OCI-LY3 (cell line): ENCODE measurements around the gene PCARE.

ENCODE experiments used
- H2AFZ ChIP-seq: fragments of 200-600, 300-600 bp; shearing (Covaris generic); 2 replicates; pipeline ENCODE4 v1.6.0; 2014; ENCODE audit warnings: antibody characterized with exemption, low read depth, low read length
- H3K27ac ChIP-seq: fragments of 200-600, 300-600 bp; sonication (generic); 2 replicates; pipeline ENCODE4 v1.5.1; 2014; ENCODE audit warnings: mild to moderate bottlenecking, low read length, moderate library complexity, mixed read lengths
- H3K27me3 ChIP-seq: fragments of 200-600, 300-600 bp; sonication (generic); 2 replicates; pipeline ENCODE4 v1.6.1; 2014; ENCODE audit warnings: low read depth, low read length, mixed read lengths
- H3K36me3 ChIP-seq: fragments of 200-600, 300-600 bp; sonication (generic); replicated peaks from 2 replicates; pipeline ENCODE3; 2014; ENCODE audit warnings: low read depth, low read length, mixed read lengths
- H3K4me1 ChIP-seq: fragments of 300-600, 200-600 bp; sonication (generic); 2 replicates; pipeline ENCODE4 v1.6.1; 2014; ENCODE audit warnings: low read length, mixed read lengths
- H3K4me2 ChIP-seq: fragments of 200-600, 300-600 bp; sonication (generic); 2 replicates; pipeline ENCODE4 v1.6.1; 2014; ENCODE audit warnings: low read length, mixed read lengths
- H3K4me3 ChIP-seq: fragments of 300-600, 200-600 bp; sonication (generic); 2 replicates; pipeline ENCODE4 v1.5.1; 2014; ENCODE audit warnings: antibody characterized with exemption, mild to moderate bottlenecking, low read length, moderate library complexity
- H3K79me2 ChIP-seq: fragments of 300-600, 200-600 bp; shearing (Covaris generic); 2 replicates; pipeline ENCODE4 v1.6.1; 2014; ENCODE audit warnings: mild to moderate bottlenecking, low read length, mixed read lengths
- H3K9ac ChIP-seq: fragments of 300-600, 200-600 bp; shearing (Covaris generic); 2 replicates; pipeline ENCODE4 v1.6.0; 2014; ENCODE audit warnings: mild to moderate bottlenecking, low read length, moderate library complexity
- H3K9me3 ChIP-seq: fragments of 200-600, 300-600 bp; shearing (Covaris generic); 2 replicates; pipeline ENCODE4 v1.6.1; 2014; ENCODE audit warnings: low read length, mixed read lengths; ENCODE audit not compliant: insufficient read depth
- H4K20me1 ChIP-seq: fragments of 200-600, 300-600 bp; sonication (generic); 2 replicates; pipeline ENCODE4 v1.6.1; 2016; ENCODE audit warnings: low read length, mixed read lengths; ENCODE audit not compliant: insufficient read depth
- EZH2phosphoT487 ChIP-seq: fragments of 200-600 bp; shearing (Covaris generic); IDR thresholded peaks from 2 replicates; pipeline ENCODE4 v1.6.1; 2018; ENCODE audit warnings: antibody characterized with exemption, mixed run types, low read depth
- TF ChIP-seq, protein P1 (sequence below): fragments of 200-600, 300-600 bp; sonication (generic); IDR thresholded peaks from 2 replicates; pipeline ENCODE4 v1.5.1; 2014; ENCODE audit warnings: antibody characterized with exemption, low read length, low read depth

Gene PCARE

DNA sequence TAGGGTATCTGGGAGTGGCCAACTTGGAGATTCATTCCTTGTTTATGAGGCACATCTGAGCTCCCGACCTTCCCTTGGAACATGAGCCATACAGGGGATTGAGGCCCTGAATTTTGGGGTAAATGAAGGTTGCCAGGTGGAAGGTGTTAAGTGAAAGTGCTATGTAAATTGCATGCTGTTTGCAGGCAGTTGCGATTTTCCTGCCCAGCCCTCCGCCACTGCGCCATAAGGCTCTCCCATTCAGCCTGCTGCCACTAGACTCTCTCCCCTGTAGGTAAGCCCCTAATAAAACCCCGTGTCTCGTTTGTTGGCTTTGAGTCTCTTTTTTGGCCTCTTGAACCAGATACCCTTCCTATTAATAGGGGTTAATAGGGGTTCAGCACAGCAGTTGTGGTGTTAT, 33.8 kb downstream of the PCARE start:
- Histone ChIP-seq H3K27me3 (no peaks in the 10 kb centered on the region), H3K79me2 (no peaks in the 10 kb centered on the region), H3K36me3 (no peaks in the 10 kb centered on the region), H4K20me1 (no peaks in the 10 kb centered on the region), H3K4me3 (no peak overlapping the region), H3K9me3 (no peaks in the 10 kb centered on the region), H3K27ac (no peak overlapping the region), H2AFZ (no peak overlapping the region), H3K4me1 (0 out of 2 replicates have a peak, but pooled peaks cover 4% of the 10 kb centered on the region), H3K9ac (no peak overlapping the region), H3K4me2 (no peak overlapping the region)
- no peak for TF ChIP-seq EZH2phosphoT487
- TF ChIP-seq, protein P1, sequence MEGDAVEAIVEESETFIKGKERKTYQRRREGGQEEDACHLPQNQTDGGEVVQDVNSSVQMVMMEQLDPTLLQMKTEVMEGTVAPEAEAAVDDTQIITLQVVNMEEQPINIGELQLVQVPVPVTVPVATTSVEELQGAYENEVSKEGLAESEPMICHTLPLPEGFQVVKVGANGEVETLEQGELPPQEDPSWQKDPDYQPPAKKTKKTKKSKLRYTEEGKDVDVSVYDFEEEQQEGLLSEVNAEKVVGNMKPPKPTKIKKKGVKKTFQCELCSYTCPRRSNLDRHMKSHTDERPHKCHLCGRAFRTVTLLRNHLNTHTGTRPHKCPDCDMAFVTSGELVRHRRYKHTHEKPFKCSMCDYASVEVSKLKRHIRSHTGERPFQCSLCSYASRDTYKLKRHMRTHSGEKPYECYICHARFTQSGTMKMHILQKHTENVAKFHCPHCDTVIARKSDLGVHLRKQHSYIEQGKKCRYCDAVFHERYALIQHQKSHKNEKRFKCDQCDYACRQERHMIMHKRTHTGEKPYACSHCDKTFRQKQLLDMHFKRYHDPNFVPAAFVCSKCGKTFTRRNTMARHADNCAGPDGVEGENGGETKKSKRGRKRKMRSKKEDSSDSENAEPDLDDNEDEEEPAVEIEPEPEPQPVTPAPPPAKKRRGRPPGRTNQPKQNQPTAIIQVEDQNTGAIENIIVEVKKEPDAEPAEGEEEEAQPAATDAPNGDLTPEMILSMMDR: no peak

DNA sequence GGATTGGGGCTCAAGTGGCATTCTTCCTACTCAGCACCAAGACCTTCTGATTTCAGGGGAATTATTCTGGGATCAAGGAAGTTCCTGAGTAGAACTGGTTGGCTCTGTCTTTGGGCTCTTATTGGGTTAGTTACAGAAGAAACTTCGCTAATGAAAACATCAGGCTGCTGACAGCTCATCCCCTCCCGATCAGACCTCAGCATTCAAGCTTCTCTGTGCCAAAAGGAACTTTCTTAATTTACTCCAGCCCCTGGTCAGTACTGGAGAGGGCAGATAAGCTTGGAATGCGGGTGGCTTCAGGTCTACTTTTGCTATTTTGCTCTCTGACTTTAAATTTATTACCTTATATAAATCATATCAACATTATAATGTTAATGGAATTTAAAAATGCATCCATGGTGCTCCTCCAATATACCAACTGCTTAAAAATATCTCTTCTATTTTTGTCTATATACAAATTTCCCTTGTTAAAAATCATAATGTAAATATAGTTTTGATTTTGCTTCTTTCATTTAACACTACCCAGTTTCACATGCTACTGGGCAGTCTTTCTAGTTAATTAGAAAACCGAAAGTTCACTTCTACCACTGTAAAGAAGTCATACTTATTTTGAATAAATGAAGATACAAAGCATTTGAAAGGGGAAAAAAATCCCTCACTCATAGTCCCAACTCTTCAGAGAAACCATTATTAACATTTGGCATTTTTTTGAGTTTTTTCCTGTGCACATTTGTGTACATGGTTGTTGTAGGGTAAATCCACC, 34.4 kb downstream of the PCARE start:
- H2AFZ ChIP-seq: no peak overlapping the region
- H3K9ac ChIP-seq: no peak overlapping the region
- no peak for TF ChIP-seq EZH2phosphoT487
- TF ChIP-seq, protein P1: no peak
- no peaks in the 10 kb centered on the region for H3K79me2 ChIP-seq
- no peaks in the 10 kb centered on the region for H3K9me3 ChIP-seq
- H3K4me1 ChIP-seq: 0 out of 2 replicates have a peak, but pooled peaks cover 4% of the 10 kb centered on the region
- no peaks in the 10 kb centered on the region for H4K20me1 ChIP-seq
- H3K27me3 ChIP-seq: no peaks in the 10 kb centered on the region
- H3K27ac ChIP-seq: no peak overlapping the region
- no peak overlapping the region for H3K4me2 ChIP-seq
- no peaks in the 10 kb centered on the region for H3K36me3 ChIP-seq
- no peak overlapping the region for H3K4me3 ChIP-seq

DNA sequence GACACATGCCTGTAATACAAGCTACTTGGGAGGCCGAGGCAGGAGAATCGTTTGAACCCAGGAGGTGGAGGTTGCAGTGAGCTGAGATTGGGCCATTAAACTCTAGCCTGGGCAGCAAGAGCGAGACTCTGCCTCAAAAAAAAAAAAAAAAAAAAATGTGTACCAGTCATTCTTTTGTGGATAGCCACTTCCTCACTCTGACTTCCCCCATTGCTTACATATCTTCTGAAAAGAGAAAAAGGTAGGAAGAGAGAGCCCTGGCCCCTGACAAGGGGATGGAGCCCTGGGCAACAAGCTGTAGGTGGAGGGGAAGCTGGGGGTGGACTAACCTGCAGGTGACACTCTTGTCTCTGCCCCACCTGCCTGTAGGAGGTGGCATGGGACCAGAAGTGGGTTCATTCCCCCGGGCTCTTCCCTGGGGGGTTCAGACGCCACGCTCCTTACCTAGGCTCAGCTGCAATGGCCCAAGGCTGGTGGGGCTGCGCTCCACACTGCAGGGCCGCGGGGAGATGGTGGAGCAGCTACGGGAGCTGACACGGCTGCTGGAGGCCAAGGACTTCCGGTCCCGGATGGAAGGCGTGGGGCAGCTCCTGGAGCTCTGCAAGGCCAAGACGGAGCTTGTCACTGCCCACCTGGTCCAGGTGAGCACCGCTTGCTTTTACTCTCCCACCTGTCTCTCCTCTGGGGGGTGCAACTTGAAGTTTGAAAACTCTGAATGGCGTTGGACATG, 39.1 kb downstream of the PCARE start:
- H3K4me1 ChIP-seq: 0 out of 2 replicates have a peak, but pooled peaks cover 2% of the 10 kb centered on the region
- H3K4me2 ChIP-seq: no peak overlapping the region
- no peaks in the 10 kb centered on the region for H3K36me3 ChIP-seq
- no peak overlapping the region for H3K4me3 ChIP-seq
- no peaks in the 10 kb centered on the region for H4K20me1 ChIP-seq
- TF ChIP-seq, protein P1: no peak
- no peak for TF ChIP-seq EZH2phosphoT487
- H3K9me3 ChIP-seq: no peaks in the 10 kb centered on the region
- no peak overlapping the region for H2AFZ ChIP-seq
- H3K9ac ChIP-seq: no peak overlapping the region
- H3K27ac ChIP-seq: no peak overlapping the region
- H3K27me3 ChIP-seq: peaks cover 16% of the 10 kb centered on the region
- H3K79me2 ChIP-seq: no peaks in the 10 kb centered on the region

DNA sequence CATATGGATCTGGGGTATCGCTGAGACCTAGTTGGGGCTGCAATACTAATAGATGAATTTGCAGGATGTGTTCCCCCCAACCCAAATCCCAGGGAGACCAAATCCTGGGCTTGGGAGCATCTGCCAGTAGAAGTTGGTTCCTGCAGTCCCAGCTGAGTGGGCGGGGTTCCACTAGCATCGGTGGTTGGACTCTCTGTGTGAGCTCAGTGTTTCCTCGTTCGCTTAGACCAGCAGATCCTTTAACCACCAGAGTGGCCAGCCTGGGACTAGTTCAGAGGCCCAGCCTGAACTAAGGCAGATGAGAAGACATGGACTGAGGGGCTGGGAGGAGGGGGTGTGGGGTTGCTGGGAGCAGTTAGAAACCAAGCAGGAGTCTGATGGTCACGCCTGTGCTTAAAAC, 40.7 kb downstream of the PCARE start:
- H3K9ac ChIP-seq: no peak overlapping the region
- H3K4me1 ChIP-seq: no peaks in the 10 kb centered on the region
- H2AFZ ChIP-seq: no peak overlapping the region
- H3K9me3 ChIP-seq: no peaks in the 10 kb centered on the region
- H3K27me3 ChIP-seq: peaks cover 16% of the 10 kb centered on the region
- H3K27ac ChIP-seq: no peak overlapping the region
- H3K79me2 ChIP-seq: no peaks in the 10 kb centered on the region
- no peaks in the 10 kb centered on the region for H3K36me3 ChIP-seq
- TF ChIP-seq, protein P1: no peak
- TF ChIP-seq EZH2phosphoT487: no peak
- no peak overlapping the region for H3K4me2 ChIP-seq
- H4K20me1 ChIP-seq: no peaks in the 10 kb centered on the region
- no peak overlapping the region for H3K4me3 ChIP-seq
